HG03439 (cell line): ENCODE results near the gene CEP112.
"Not testable (repeated sequence)": the region's sequence is repeated elsewhere in the genome, so short reads cannot be mapped to it uniquely, and the experiment has no call there.

Experiments
- ATAC-seq: cut with Tn5 transposase; IDR thresholded peaks from one replicate; pipeline ENCODE4 v1.9.1; 2021; ENCODE audit warnings: mild to moderate bottlenecking, moderate library complexity; ENCODE audit not compliant: unreplicated experiment

Gene CEP112

DNA sequence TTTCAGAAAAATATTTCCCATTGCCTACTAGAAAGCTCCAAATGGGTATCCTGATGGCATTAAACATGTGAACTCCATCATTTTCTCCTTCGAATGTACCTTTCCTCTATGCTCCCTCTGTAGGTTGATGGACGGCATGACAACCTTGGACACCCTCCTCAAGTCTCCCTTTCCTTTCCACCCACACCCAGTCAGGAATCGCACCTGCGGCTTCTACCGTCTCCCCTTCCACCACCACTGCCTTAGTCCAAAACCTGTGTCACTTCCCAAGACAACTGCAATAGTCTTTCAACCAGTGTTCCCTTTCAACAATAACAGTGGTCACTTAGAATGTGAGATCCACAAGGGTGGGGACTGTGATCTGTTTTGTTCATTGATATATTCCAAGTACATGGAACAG lies 397.4 kb downstream of the CEP112 start:
- ATAC-seq: no peak

DNA sequence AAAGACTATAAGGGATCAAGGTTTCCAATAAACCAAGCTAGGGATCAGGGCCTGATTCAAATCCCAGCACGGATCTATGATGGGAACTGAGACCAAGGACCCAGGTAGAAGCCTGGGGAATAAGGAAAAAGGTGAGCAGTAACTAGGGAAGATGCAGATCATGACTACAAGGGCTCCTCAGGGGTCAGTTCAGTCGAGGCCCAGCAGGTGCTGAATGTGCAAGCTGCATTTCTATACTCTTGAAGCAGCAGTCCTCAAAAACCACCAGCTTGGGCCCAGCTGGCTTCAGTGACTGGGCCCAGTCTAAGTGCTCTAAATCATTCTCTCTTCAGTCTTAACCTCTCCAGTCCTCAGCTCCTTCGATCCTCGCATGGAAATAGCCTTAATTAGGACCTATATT lies 401.7 kb downstream of the CEP112 start:
- ATAC-seq: no peak

GRCh38 chr17:65787503-65787902 lies 404.4 kb downstream of the CEP112 start:
- no peak for ATAC-seq

DNA sequence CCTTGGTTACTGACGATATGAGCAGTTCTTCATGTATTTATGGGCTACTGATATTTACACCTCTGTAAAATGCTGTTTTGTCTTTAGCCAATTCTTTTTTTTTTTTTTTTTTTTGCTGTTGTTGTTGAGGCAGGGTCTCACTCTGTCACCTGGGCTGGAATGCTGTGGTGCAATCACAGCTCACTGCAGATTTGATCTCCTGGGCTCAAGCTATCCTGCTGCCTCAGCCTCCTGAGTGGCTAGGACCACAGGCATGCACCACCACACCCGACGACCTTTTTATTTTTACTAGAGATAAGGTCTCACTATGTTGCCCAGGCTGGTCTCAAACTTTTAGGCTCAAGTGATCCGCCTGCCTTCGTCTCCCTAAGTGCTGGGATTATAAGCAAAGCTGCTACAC lies 405.5 kb downstream of the CEP112 start:
- no peak for ATAC-seq

DNA sequence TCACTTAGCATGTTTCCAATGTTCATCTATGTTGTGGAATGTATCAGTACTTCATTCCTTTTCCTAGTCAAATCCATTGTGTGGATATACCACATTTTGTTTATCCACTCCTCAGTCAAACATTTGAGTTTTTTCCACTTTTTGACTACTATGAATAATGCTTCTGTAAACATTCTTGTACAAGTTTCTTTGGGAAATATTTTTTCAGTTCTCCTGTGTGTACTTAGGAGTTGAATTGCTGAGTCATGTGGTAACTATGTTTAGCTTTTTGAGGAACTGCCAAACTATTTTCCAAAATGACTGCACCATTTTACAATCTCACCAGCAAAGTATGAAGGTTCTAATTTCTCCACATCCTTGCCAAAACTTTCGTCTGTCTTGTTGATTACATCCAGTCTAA lies 406.8 kb downstream of the CEP112 start:
- ATAC-seq: no peak

GRCh38 chr17:65783845-65784334 lies 408.0 kb downstream of the CEP112 start:
- no peak for ATAC-seq

- not testable (repeated sequence) for ATAC-seq
Observed at GRCh38 chr17:65782104-65782706, 409.7 kb downstream of the CEP112 start.

- no peak for ATAC-seq
Observed at GRCh38 chr17:65780111-65780510, 411.8 kb downstream of the CEP112 start.

DNA sequence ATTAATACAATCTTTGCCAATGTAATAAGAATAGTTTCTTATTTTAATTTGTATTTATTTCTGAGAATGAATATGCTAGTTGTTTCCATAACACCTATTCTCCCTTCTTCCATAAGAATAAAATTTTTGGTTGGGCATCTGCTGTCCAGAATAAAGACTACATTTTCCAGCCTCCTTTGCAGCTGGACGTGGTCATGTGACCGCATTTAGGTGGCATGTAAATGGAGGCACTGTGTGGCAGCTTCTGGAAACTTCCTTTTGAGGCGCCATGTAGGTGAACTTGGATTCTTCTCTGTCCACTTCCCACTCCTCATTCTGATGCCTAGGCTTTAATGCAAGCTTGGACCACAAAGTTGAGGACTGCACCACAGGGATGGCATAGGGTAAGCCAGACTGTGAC lies 415.0 kb downstream of the CEP112 start:
- ATAC-seq: no peak

DNA sequence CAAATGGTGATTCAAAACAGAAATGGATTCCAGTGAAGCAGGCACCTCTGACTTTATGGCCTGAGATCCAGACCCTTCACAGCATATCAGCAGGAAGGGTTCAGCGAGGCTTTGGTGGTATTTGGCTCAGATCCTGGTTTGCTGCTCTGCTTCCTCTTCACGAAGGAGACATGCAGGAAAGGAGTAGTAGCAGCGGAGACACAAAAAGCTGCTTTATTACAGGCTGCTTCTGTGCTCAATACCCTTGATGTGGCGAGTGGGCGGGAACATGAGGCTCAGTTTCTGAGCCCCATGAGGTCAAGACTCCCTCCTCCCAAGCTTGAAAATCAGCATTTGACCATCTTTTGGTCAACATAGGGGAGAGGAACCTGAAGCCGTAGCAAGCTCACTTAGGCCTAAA lies 417.1 kb downstream of the CEP112 start:
- no peak for ATAC-seq

- ATAC-seq: no peak
Observed at GRCh38 chr17:65772989-65773388, 418.9 kb downstream of the CEP112 start.

- no peak for ATAC-seq
Observed at GRCh38 chr17:65771704-65772103, 420.2 kb downstream of the CEP112 start.

- no peak for ATAC-seq
Observed at GRCh38 chr17:65763786-65764185, 428.1 kb downstream of the CEP112 start.

GRCh38 chr17:65762973-65763372 lies 429.0 kb downstream of the CEP112 start:
- no peak for ATAC-seq

- ATAC-seq: no peak
Observed at GRCh38 chr17:65759532-65759931, 432.4 kb downstream of the CEP112 start.

- no peak for ATAC-seq
Observed at GRCh38 chr17:65756760-65757159, 435.2 kb downstream of the CEP112 start.

DNA sequence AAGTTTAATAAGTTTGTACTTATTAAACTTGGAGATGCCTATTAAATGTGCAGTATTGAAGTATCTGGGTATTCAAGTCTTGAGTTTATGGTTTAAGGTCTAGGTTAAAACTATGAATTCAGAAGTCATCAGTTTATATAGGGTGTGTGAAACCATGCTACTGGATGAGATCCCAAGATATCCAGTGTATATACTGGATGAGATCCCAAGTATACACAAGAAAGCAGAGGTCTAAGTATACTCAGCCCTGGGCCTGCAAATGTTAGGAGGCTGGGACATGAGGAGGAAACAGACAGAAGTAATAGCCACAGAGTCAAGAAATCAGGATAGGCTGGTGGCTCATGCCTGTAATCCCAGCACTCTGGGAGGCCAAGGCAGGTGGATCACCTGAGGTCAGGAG lies 436.1 kb downstream of the CEP112 start:
- ATAC-seq: no peak

DNA sequence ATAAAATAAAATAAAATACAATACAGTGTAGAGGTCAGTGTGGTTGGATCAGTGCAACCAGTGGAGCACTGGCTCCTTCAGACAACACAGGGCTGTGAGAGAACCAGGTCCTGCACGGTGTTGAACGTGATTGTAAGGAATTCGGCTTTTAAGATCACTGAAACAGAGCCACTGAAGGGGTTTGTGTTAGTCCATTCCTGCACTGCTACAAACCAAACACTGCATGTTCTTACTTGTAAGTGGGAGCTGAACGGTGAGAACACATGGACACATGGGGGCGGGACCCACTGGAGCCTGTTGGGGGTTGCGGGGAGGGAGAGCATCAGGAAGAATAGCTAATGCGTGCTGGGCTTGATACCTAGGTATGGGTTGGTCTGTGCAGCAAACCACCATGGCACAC lies 437.3 kb downstream of the CEP112 start:
- ATAC-seq: no peak

GRCh38 chr17:65754081-65754480 lies 437.9 kb downstream of the CEP112 start:
- no peak for ATAC-seq

DNA sequence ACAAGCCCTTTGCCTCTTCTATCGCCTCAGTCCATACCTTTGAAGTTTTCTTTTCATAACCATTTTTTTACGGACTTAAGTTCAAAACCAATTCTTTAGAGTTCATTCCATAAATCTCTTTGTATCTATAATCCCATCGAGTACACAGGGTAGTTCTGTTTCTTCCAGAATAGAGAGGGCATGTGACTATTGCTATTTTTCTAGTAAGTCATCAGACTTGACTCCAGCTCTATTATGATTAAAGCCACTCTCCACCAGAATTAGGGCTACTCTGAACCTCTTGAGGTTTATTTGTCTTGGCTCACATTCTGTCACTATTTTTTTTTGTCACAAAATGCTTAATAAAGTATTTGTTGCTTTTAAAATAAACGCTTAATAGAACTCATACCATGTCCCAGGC lies 438.6 kb downstream of the CEP112 start:
- no peak for ATAC-seq

DNA sequence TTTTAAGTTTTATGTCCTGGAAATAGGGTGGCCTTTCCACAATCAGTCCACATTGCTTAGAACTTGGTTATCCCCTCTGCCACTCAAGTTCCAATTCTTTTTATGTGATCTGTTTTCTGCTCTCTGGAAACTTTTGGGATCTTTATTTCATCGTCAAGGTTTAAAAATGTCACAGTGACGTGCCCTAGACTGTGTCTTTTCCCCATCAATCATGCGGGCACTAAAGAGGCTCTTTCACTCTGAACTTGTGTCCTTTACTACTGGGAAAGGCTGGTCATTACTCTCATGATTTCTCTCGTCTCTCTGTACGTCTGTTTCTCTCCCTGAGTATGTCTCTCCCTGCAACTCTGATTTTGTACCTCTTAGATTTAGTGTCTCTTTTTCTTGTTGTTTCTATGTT lies 440.7 kb downstream of the CEP112 start:
- ATAC-seq: no peak

GRCh38 chr17:65750631-65751115 lies 441.3 kb downstream of the CEP112 start:
- no peak for ATAC-seq

DNA sequence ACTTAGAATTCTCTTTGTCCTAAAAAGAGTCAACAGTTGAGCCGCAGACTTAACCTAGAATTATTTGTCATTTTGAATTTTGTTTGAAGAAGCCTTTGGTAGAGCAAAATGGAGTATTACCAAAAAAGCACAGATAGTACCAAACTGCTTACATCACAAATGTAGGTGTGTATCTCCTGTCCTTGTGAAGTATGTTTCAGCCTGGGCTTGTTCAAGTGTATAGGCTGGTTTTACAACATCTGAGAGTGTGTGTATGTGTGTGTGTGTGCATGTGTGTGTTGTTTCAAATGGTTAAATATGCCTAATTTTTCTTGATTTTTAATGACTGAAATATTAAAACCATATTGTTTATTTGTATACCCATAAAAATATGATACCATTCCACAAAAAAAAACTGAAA lies 441.8 kb downstream of the CEP112 start:
- ATAC-seq: no peak
